Activated naive CD4-positive, alpha-beta T cell treated with anti-CD3 and anti-CD28 coated beads, Interleukin-2, amount 10 ng/mL, durations not matched to agents 7 days and 5 days (primary cell): ENCODE measurements around the gene RPP25.
A peak's percentile ranks its signal among the peaks of the same experiment; 100 is the strongest.
"Not testable (repeated sequence)": the region's sequence is repeated elsewhere in the genome, so short reads cannot be mapped to it uniquely, and the experiment has no call there.

Experiments
- CTCF ChIA-PET: fragments of 350-600 bp; sonication (Branson Sonifier 250); formaldehyde crosslinking; loops from one replicate; lab custom pipeline; 2021; ENCODE audit warnings: antibody characterized with exemption; lab: Charles Lee
- DNase-seq: peaks from one replicate; pipeline ENCODE4 v3.0.0-alpha.2; 2020
- H3K27ac Mint-ChIP-seq: one replicate; pipeline ENCODE4 v1.8.0; 2021; ENCODE audit warnings: mild to moderate bottlenecking, moderate library complexity, mixed read lengths
- H3K27me3 Mint-ChIP-seq: one replicate; pipeline ENCODE4 v1.8.0; 2021; ENCODE audit warnings: mild to moderate bottlenecking, mixed read lengths
- H3K36me3 Mint-ChIP-seq: one replicate; pipeline ENCODE4 v1.8.0; 2021; ENCODE audit warnings: mixed read lengths
- H3K4me1 Mint-ChIP-seq: one replicate; pipeline ENCODE4 v1.8.0; 2021; ENCODE audit warnings: mixed read lengths
- H3K4me3 Mint-ChIP-seq: one replicate; pipeline ENCODE4 v1.8.0; 2021; ENCODE audit warnings: mild to moderate bottlenecking, moderate library complexity, mixed read lengths
- H3K9me3 Mint-ChIP-seq: one replicate; pipeline ENCODE4 v1.8.0; 2021; ENCODE audit warnings: mixed read lengths

Gene RPP25

GRCh38 chr15:74933573-74933972 lies 23.0 kb downstream of the RPP25 start:
- CTCF ChIA-PET = interaction anchor here (0.7 to 1.8 kb wide), 4 partner anchors 23 to 152 kb away, joined by 3 to 5 read pairs (median 4); partner anchors contain the start of gene RPP25
- H3K4me3 Mint-ChIP-seq = no peak overlapping the region
- no peak for DNase-seq
- H3K27me3 Mint-ChIP-seq = no peaks in the 10 kb centered on the region
- peaks cover 20% of the 10 kb centered on the region for H3K36me3 Mint-ChIP-seq
- H3K27ac Mint-ChIP-seq = no peak overlapping the region
- no peaks in the 10 kb centered on the region for H3K9me3 Mint-ChIP-seq
- H3K4me1 Mint-ChIP-seq = peaks cover 41% of the 10 kb centered on the region

- H3K4me3 Mint-ChIP-seq = no peak overlapping the region
- no peak for DNase-seq
- H3K9me3 Mint-ChIP-seq = no peaks in the 10 kb centered on the region
- CTCF ChIA-PET = no interaction called here
- H3K4me1 Mint-ChIP-seq = peaks cover 10% of the 10 kb centered on the region
- H3K27ac Mint-ChIP-seq = no peak overlapping the region
- peaks cover 30% of the 10 kb centered on the region for H3K36me3 Mint-ChIP-seq
- H3K27me3 Mint-ChIP-seq = no peaks in the 10 kb centered on the region
These were observed 27.8 kb downstream of the RPP25 start for GRCh38 chr15:74928771-74929198.

- no peak overlapping the region for H3K27ac Mint-ChIP-seq
- no peak for DNase-seq
- H3K36me3 Mint-ChIP-seq = peaks cover 50% of the 10 kb centered on the region
- H3K4me1 Mint-ChIP-seq = no peaks in the 10 kb centered on the region
- CTCF ChIA-PET = interaction anchor here (0.7 to 0.8 kb wide), 2 partner anchors 9 to 23 kb away, joined by 3 to 5 read pairs; no protein-coding TSS in a partner anchor
- no peaks in the 10 kb centered on the region for H3K9me3 Mint-ChIP-seq
- no peaks in the 10 kb centered on the region for H3K27me3 Mint-ChIP-seq
- no peak overlapping the region for H3K4me3 Mint-ChIP-seq
These were observed 32.0 kb downstream of the RPP25 start for GRCh38 chr15:74924525-74924924.

GRCh38 chr15:74920456-74920855 lies 36.1 kb downstream of the RPP25 start:
- no peaks in the 10 kb centered on the region for H3K4me1 Mint-ChIP-seq
- H3K36me3 Mint-ChIP-seq = peaks cover 50% of the 10 kb centered on the region
- no peak overlapping the region for H3K27ac Mint-ChIP-seq
- no peaks in the 10 kb centered on the region for H3K27me3 Mint-ChIP-seq
- CTCF ChIA-PET = interaction anchor here (3.2 kb wide), 1 partner anchor 19 kb away, joined by 10 read pairs; no protein-coding TSS in a partner anchor
- DNase-seq = no peak
- no peak overlapping the region for H3K4me3 Mint-ChIP-seq
- no peaks in the 10 kb centered on the region for H3K9me3 Mint-ChIP-seq

GRCh38 chr15:74917676-74918075 lies 38.9 kb downstream of the RPP25 start:
- no peaks in the 10 kb centered on the region for H3K4me1 Mint-ChIP-seq
- no peaks in the 10 kb centered on the region for H3K27me3 Mint-ChIP-seq
- H3K4me3 Mint-ChIP-seq = no peak overlapping the region
- CTCF ChIA-PET = interaction anchor here (3.2 kb wide), 1 partner anchor 16 kb away, joined by 10 read pairs; no protein-coding TSS in a partner anchor
- H3K27ac Mint-ChIP-seq = no peak overlapping the region
- H3K9me3 Mint-ChIP-seq = no peaks in the 10 kb centered on the region
- no peak for DNase-seq
- H3K36me3 Mint-ChIP-seq = peaks cover 42% of the 10 kb centered on the region

- H3K27ac Mint-ChIP-seq, H3K4me3 Mint-ChIP-seq, H3K9me3 Mint-ChIP-seq, H3K4me1 Mint-ChIP-seq, H3K27me3 Mint-ChIP-seq, DNase-seq: not testable (repeated sequence)
- CTCF ChIA-PET = interaction anchor here (0.8 kb wide), 1 partner anchor 10 kb away, joined by 3 read pairs; no protein-coding TSS in a partner anchor
- H3K36me3 Mint-ChIP-seq = peaks cover 23% of the 10 kb centered on the region
These were observed 42.8 kb downstream of the RPP25 start for GRCh38 chr15:74913799-74914198.

- CTCF ChIA-PET = no interaction called here
- H3K27me3 Mint-ChIP-seq = no peaks in the 10 kb centered on the region
- H3K36me3 Mint-ChIP-seq = peaks cover 18% of the 10 kb centered on the region
- H3K4me1 Mint-ChIP-seq = no peaks in the 10 kb centered on the region
- no peak for DNase-seq
- no peak overlapping the region for H3K4me3 Mint-ChIP-seq
- no peak overlapping the region for H3K27ac Mint-ChIP-seq
- H3K9me3 Mint-ChIP-seq = no peaks in the 10 kb centered on the region
These were observed 43.5 kb downstream of the RPP25 start for GRCh38 chr15:74913041-74913440.

GRCh38 chr15:74908635-74909034 lies 47.9 kb downstream of the RPP25 start:
- H3K27me3 Mint-ChIP-seq = no peaks in the 10 kb centered on the region
- DNase-seq = no peak
- H3K4me1 Mint-ChIP-seq = peaks cover 32% of the 10 kb centered on the region
- H3K27ac Mint-ChIP-seq = no peak overlapping the region
- H3K9me3 Mint-ChIP-seq = no peaks in the 10 kb centered on the region
- H3K36me3 Mint-ChIP-seq = peaks cover 35% of the 10 kb centered on the region
- no peak overlapping the region for H3K4me3 Mint-ChIP-seq
- CTCF ChIA-PET = interaction anchor here (1.1 kb wide), 1 partner anchor 8 kb away, joined by 3 read pairs; no protein-coding TSS in a partner anchor

GRCh38 chr15:74907163-74907870 lies 49.3 kb downstream of the RPP25 start:
- H3K4me3 Mint-ChIP-seq = peak overlapping the region; percentile 99
- H3K9me3 Mint-ChIP-seq = no peaks in the 10 kb centered on the region
- H3K4me1 Mint-ChIP-seq = peaks cover 38% of the 10 kb centered on the region
- peak overlapping the region; percentile 94 for H3K27ac Mint-ChIP-seq
- CTCF ChIA-PET = interaction anchor here (0.7 to 2.1 kb wide), 6 partner anchors 18 to 136 kb away, joined by 3 to 11 read pairs (median 3); partner anchors contain the start of gene MPI
- H3K27me3 Mint-ChIP-seq = no peaks in the 10 kb centered on the region
- DNase-seq = no peak
- peaks cover 38% of the 10 kb centered on the region for H3K36me3 Mint-ChIP-seq

GRCh38 chr15:74906450-74907162 lies 50.0 kb downstream of the RPP25 start, which contains the start of gene FAM219B:
TSS of gene FAM219B (minus strand) at chr15:74906851. CDS start at chr15:74906800, 51 bp downstream.
- no peaks in the 10 kb centered on the region for H3K9me3 Mint-ChIP-seq
- H3K27ac Mint-ChIP-seq = peak within 1 kb of the TSS; percentile 94
- H3K36me3 Mint-ChIP-seq = peaks cover 37% of the 10 kb centered on the region
- CTCF ChIA-PET = interaction anchor here (0.7 to 2.1 kb wide), 6 partner anchors 17 to 135 kb away, joined by 3 to 11 read pairs (median 4); partner anchors contain the start of gene MPI
- DNase-seq = peak; percentile 85
- no peaks in the 10 kb centered on the region for H3K27me3 Mint-ChIP-seq
- H3K4me3 Mint-ChIP-seq = peak within 1 kb of the TSS; percentile 99
- H3K4me1 Mint-ChIP-seq = peaks cover 44% of the 10 kb centered on the region

- Mint-ChIP-seq H3K27me3 (no peaks in the 10 kb centered on the region), H3K9me3 (no peaks in the 10 kb centered on the region), H3K36me3 (peaks cover 37% of the 10 kb centered on the region), H3K4me3 (peak overlapping the region; percentile 99), H3K4me1 (peaks cover 48% of the 10 kb centered on the region), H3K27ac (peak overlapping the region; percentile 82)
- peak; percentile 45 for DNase-seq
- CTCF ChIA-PET = interaction anchor here (1.0 to 2.1 kb wide), 5 partner anchors 16 to 135 kb away, joined by 3 to 11 read pairs (median 4); partner anchors contain the start of gene MPI
These were observed 50.5 kb downstream of the RPP25 start for GRCh38 chr15:74906067-74906449.
